GM19238 (cell line): ENCODE measurements around the gene IL1R2.
"Not testable (repeated sequence)": the region's sequence is repeated elsewhere in the genome, so short reads cannot be mapped to it uniquely, and the experiment has no call there.

Experiments
- DNase-seq: peaks from one replicate; pipeline ENCODE4 v3.0.0; 2011; ENCODE audit warnings: low spot score; ENCODE audit not compliant: insufficient read length

The IL1R2 gene

GRCh38 chr2:102060047-102060446 is 68.3 kb downstream of the IL1R2 start:
- DNase-seq: no peak

- DNase-seq: no peak
Measured at GRCh38 chr2:102060792-102061191, 69.0 kb downstream of the IL1R2 start.

- no peak for DNase-seq
Measured at GRCh38 chr2:102061286-102061699, 69.5 kb downstream of the IL1R2 start.

GRCh38 chr2:102061962-102062795 is 70.4 kb downstream of the IL1R2 start:
- DNase-seq: no peak

- DNase-seq: no peak
Measured at GRCh38 chr2:102062802-102063201, 71.0 kb downstream of the IL1R2 start.

- DNase-seq: no peak
Measured at GRCh38 chr2:102063487-102063911, 71.7 kb downstream of the IL1R2 start.

GRCh38 chr2:102063941-102064678 is 72.3 kb downstream of the IL1R2 start:
- DNase-seq: no peak

GRCh38 chr2:102064679-102065674 is 73.2 kb downstream of the IL1R2 start:
- no peak for DNase-seq

- DNase-seq: no peak
Measured at GRCh38 chr2:102065675-102066252, 74.0 kb downstream of the IL1R2 start.

- no peak for DNase-seq
Measured at GRCh38 chr2:102066554-102066953, 74.8 kb downstream of the IL1R2 start.

GRCh38 chr2:102068126-102068525 is 76.4 kb downstream of the IL1R2 start:
- DNase-seq: not testable (repeated sequence)

GRCh38 chr2:102069311-102069974 is 77.7 kb downstream of the IL1R2 start:
- no peak for DNase-seq

GRCh38 chr2:102070058-102070642 is 78.4 kb downstream of the IL1R2 start:
- DNase-seq: no peak

- no peak for DNase-seq
Measured at GRCh38 chr2:102072741-102073140, 81.0 kb downstream of the IL1R2 start.

- no peak for DNase-seq
Measured at GRCh38 chr2:102073168-102073724, 81.5 kb downstream of the IL1R2 start.

GRCh38 chr2:102074152-102074783 is 82.5 kb downstream of the IL1R2 start:
- no peak for DNase-seq

GRCh38 chr2:102075479-102075878 is 83.7 kb downstream of the IL1R2 start:
- no peak for DNase-seq

- DNase-seq: no peak
Measured at GRCh38 chr2:102076512-102076911, 84.8 kb downstream of the IL1R2 start.
